ENCODE results near the gene PRKAG2. TPM values are rescaled to one million over a fixed set of nuclear protein-coding genes. Genes with fewer than 3 reads are reported as not detected.

Gene PRKAG2
- total RNA-seq, 1 donor from 2014 or later: 15.7 TPM

GRCh38 chr7:151680810-151681209, 196.1 kb downstream of the PRKAG2 start:
- peaks cover 3% of the 10 kb centered on the region for H3K4me1 Mint-ChIP-seq
- no peaks in the 10 kb centered on the region for H3K36me3 Mint-ChIP-seq
- H3K4me3 Mint-ChIP-seq: no peak overlapping the region
- no peak for TF ChIP-seq CTCF (IDR thresholded peaks at IDR 0.05; ENCODE audit: unreplicated experiment)
- no peaks in the 10 kb centered on the region for H3K27me3 Mint-ChIP-seq (ENCODE audit: low read depth)
- H3K27ac Mint-ChIP-seq: no peak overlapping the region
- no peaks in the 10 kb centered on the region for H3K9me3 Mint-ChIP-seq
- DNase-seq (ENCODE audit: low spot score in 2 of 2, unreplicated experiment in 2 of 2): no peak

- Mint-ChIP-seq H3K4me1 (peaks cover 3% of the 10 kb centered on the region), H3K36me3 (no peaks in the 10 kb centered on the region), H3K27me3 (ENCODE audit: low read depth) (no peaks in the 10 kb centered on the region), H3K9me3 (no peaks in the 10 kb centered on the region), H3K27ac (no peak overlapping the region), H3K4me3 (no peak overlapping the region)
- DNase-seq (ENCODE audit: low spot score in 2 of 2, unreplicated experiment in 2 of 2): no peak
- no peak for TF ChIP-seq CTCF (IDR thresholded peaks at IDR 0.05; ENCODE audit: unreplicated experiment)
Observed at GRCh38 chr7:151679881-151680612, 196.9 kb downstream of the PRKAG2 start.

GRCh38 chr7:151679071-151679708, 197.7 kb downstream of the PRKAG2 start:
- Mint-ChIP-seq H3K27ac (no peak overlapping the region), H3K9me3 (no peaks in the 10 kb centered on the region), H3K4me1 (peaks cover 3% of the 10 kb centered on the region), H3K27me3 (ENCODE audit: low read depth) (no peaks in the 10 kb centered on the region), H3K36me3 (no peaks in the 10 kb centered on the region), H3K4me3 (no peak overlapping the region)
- TF ChIP-seq CTCF (IDR thresholded peaks at IDR 0.05; ENCODE audit: unreplicated experiment): no peak
- DNase-seq (ENCODE audit: low spot score in 2 of 2, unreplicated experiment in 2 of 2): no peak

- no peak overlapping the region for H3K4me3 Mint-ChIP-seq
- no peaks in the 10 kb centered on the region for H3K9me3 Mint-ChIP-seq
- peaks cover 3% of the 10 kb centered on the region for H3K4me1 Mint-ChIP-seq
- H3K27me3 Mint-ChIP-seq (ENCODE audit: low read depth): no peaks in the 10 kb centered on the region
- no peak overlapping the region for H3K27ac Mint-ChIP-seq
- no peak for DNase-seq (ENCODE audit: low spot score in 2 of 2, unreplicated experiment in 2 of 2)
- TF ChIP-seq CTCF (IDR thresholded peaks at IDR 0.05; ENCODE audit: unreplicated experiment): no peak
- H3K36me3 Mint-ChIP-seq: no peaks in the 10 kb centered on the region
Observed at GRCh38 chr7:151678227-151678604, 198.7 kb downstream of the PRKAG2 start.

GRCh38 chr7:151677581-151678226, 199.2 kb downstream of the PRKAG2 start:
- Mint-ChIP-seq H3K4me3 (no peak overlapping the region), H3K9me3 (no peaks in the 10 kb centered on the region), H3K27ac (no peak overlapping the region), H3K27me3 (ENCODE audit: low read depth) (no peaks in the 10 kb centered on the region), H3K36me3 (no peaks in the 10 kb centered on the region), H3K4me1 (peaks cover 3% of the 10 kb centered on the region)
- no peak for TF ChIP-seq CTCF (IDR thresholded peaks at IDR 0.05; ENCODE audit: unreplicated experiment)
- no peak for DNase-seq (ENCODE audit: low spot score in 2 of 2, unreplicated experiment in 2 of 2)
